Fibroblast of skin of left quadriceps (primary cell): ENCODE results near the gene TRIM67.

Experiments used
- DNase-seq, 2 experiments: peaks; one replicate each; pipeline ENCODE4 v3.0.0-alpha.2; 2013; ENCODE audit warnings: low read depth in 2 of 2

Gene TRIM67

DNA sequence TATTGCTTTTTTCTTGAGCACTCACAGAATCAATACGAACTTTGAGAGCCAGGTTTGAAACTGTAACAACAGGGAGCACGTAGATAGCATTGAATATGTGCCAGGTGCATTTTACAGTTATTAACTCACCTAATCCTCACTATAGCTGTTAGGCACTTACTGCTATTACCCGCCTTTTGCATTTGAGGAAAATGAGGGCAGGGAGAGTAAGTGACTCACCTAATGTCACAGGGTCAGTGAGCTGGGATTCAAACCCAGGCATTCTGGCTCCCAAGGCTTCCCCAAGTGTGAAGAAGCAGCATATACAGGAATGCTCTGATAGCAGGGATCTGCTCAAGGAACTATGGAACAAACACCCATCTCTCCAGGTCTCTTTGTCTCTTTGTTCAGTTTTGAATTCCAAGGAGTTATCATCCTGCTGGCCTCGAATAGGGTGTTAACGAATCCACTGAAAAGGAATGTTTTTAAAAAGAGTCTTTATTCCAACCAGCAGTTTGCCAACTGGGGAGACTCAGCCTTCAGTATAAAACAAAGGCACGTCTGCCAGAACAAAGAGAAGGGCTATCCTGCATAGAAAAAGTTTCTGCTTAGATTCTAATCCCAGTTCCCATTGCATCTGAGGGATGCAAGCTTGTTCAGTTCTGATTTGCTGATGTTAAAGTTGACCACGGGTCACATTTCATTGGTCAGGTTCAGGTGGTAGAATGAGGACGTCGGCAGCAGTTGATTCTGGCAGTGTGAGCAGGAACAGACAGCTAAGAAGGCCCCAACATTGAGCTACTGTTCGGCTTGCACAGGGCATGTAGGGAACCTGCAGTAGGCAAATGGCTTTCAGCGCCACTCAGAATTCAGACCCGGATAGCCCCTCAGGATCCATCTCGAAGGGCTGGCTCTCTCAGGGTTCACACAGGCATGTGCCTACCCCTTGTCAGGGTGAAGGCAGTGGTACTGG lies 22.1 kb downstream of the TRIM67 start:
- DNase-seq, result no peak

GRCh38 chr1:231184891-231185290 lies 23.0 kb downstream of the TRIM67 start:
- DNase-seq, result no peak

- no peak for DNase-seq
These were observed 23.5 kb downstream of the TRIM67 start for GRCh38 chr1:231185391-231185790.

DNA sequence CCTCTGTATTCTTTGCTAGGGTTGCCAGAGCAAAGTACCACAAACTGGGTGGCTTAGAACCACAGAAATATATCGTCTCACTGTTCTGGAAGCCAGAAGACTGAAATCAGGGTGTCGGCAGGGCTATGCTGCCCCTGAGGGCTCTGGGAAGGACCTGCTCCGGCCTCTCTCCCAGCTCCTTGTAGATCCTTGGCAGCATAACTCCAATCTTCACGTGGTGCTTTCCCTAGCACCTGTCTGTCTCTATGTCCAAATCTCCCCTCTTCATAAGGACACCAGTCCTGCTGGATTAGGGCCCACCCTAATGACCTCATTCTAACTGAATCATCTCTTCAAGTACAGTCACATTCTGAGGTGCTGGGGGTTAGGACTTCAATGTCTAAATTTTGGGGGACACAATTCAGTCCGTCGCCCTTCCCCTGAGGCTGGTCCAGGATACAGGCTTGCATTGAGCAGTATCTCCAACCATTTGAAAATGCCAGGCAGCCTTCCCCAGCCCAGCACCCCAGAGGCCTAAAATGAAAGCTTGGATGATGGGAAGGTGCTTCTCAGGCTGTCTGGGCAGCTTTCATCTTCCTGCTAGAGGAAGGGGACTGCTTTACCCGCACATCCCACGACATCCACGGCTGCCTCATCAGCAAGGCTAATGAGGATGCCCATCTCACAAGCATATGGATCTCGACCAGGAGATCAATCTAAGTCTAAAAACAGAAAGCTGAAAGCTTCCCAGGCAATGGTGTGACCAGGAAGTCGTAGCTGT lies 24.7 kb downstream of the TRIM67 start:
- DNase-seq, result no peak

- DNase-seq, result no peak
These were observed 25.7 kb downstream of the TRIM67 start for GRCh38 chr1:231187571-231187970.

GRCh38 chr1:231188072-231188471 lies 26.2 kb downstream of the TRIM67 start:
- no peak for DNase-seq

- DNase-seq, result no peak
These were observed 26.9 kb downstream of the TRIM67 start for GRCh38 chr1:231188768-231189167.

DNA sequence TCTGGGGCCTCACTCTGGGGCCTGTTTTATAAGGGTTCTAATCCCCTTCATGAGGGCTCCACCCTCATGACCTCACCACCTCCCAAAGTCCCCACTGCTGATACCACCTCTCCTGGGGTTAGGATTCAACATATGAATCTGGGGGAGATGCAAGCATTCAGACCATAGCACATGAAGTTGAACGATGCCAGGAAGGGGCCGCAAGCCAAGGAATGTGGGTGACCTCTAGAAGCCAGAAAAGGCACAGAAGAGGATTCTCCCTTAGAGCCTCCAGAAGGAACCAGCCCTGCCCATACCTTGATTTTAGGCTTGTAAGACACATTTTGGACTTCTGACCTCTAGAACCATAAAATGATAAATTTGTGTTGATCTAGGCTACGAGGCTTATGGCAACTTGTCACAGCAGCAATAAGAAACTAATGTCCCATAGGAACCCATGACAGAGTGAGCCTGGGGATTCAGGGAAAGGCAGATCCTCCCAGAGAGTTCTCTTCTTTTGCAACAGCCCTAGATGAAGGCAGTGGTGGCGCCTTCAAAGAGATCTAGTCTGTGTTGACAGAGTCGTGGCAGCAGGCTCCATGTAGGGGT lies 27.9 kb downstream of the TRIM67 start:
- no peak for DNase-seq

DNA sequence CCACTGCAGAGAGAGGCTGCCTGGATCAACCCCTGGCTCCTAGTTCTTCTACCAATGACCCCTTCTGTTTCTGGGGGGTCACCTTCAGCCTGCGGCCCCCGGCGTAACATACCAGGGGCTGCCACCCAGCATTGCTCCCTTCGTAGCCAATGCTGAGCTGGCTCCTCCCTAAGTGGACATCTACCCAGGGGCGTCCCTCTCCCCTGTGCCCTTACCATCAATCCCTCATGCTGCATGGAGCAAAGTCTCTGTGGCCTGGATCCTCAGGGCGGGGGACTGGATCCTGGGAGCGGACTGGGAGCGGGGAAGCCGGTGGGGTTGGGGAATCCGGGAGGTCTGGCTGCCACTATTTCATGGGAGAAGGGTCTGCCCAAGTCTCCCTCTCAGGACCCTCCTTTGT lies 28.6 kb downstream of the TRIM67 start:
- DNase-seq, result no peak

DNA sequence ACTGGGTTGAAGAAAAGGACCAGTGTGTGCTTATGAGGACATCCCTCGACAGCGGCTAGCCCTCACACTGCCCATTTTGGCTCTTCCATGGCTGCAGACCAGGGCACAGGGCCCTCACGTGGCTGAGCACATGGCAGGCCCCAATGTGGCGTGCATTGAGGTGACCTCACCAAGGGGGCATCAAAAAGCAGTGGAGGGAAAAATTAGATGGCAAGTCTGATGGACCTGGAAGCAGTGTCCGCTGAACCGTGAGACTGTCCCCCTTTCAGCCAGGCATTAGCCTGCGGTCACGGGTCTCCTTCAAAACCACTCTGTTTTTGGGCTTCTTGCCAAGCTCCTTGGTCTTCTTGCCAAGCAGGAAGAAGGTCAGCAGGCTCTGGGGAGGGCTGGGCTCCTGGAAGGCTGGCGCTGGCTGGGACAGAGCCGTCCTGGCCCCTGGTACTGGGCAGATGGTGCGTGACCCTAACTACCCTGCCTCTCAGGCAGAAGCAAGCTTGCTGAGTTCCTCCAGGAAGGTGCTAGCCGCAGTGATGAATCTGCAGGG lies 30.8 kb downstream of the TRIM67 start:
- DNase-seq, result no peak

DNA sequence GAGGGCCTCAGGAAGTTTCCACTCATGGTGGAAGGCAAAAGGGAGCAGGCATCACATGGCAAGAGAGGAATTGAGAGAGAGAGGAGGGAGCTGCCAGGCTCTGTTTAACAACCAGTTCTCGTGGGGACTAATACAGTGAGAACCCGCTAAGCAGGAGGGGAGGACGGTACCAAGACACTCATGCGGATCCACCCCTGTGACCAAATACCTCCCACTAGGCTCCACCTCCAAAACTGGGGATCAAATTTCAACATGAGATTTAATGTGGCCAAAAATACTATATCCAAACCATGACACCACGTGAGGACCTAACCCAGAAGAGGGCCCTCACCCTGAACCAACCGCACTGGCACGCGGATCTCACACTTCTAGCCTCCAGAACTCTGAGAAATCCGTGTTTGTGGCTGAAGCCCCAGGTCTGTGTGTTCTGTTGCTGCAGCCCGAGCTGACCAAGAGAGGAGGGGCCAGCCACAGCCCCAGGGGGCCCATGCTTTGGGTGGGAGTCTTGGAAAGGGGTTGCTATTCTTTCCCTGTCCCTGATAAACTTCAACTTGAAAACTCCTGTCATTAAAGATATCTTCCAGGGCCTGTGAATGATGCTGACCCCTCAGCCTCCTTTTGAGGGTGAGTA lies 32.0 kb downstream of the TRIM67 start:
- DNase-seq, result no peak

- no peak for DNase-seq
These were observed 32.6 kb downstream of the TRIM67 start for GRCh38 chr1:231194476-231194842.

- DNase-seq, result no peak
These were observed 33.1 kb downstream of the TRIM67 start for GRCh38 chr1:231194843-231195516.

GRCh38 chr1:231196307-231196706 lies 34.4 kb downstream of the TRIM67 start:
- no peak for DNase-seq

DNA sequence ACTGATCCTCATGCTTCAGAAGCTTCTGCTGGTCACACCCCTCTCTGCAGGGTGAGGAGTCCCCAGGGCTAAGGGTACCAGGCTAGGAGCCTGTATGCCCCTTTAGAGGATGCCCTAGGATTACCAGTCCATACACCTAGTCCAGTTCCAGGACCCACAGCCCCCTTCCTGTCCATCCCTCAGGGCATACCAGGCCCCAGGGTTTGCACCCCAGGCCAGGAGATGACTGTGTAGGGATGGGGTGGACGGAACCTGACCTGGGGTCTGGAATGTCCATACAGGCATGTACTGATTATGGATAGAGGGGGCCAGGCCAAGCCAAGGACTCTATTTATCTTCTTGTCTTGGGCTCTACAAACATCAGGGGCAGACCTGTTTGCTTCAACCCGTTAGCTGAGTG lies 34.9 kb downstream of the TRIM67 start:
- no peak for DNase-seq

GRCh38 chr1:231199868-231200267 lies 38.0 kb downstream of the TRIM67 start:
- DNase-seq, result no peak

- DNase-seq, result no peak
These were observed 38.7 kb downstream of the TRIM67 start for GRCh38 chr1:231200388-231201031.

DNA sequence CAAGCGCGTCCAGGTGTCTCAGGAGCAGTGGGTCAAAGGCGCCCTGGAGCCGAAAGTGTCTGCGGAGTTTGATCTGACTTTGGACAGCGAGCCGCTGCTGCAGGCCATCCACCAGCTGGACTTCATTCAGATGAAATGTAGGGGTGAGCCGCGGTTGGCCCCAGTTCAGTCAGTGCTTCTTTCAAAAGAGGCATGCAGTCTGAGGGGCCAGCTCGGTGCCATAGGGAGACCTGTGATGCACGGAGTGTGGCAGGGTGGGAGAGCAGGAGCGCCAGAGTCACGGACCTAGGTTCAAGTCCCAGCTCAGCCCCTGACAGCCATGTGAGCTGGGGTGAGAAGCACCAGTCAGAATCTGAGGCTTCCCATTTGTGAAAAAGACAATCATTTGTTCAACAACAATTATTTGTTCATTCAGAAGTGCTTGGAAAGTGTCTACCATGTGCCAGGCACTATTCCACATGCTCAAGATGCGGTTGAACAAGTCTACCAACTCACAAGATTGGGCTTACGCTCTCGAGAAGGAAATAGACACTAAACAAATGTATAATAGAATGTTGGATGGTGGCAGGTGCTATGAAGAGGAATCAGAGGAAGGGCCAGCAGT lies 39.6 kb downstream of the TRIM67 start:
- no peak for DNase-seq

- DNase-seq, result no peak
These were observed 40.2 kb downstream of the TRIM67 start for GRCh38 chr1:231201979-231202633.
